Lower leg skin (tissue), 4 donors: ENCODE results near the gene HSD17B2. TPM values are rescaled to one million over a fixed set of nuclear protein-coding genes. Genes with fewer than 3 reads are reported as not detected.

Experiments
- DNase-seq, 2 donors: peaks; one replicate each; pipeline ENCODE4 v3.0.0-alpha.2; 2019; ENCODE audit warnings: low spot score in 2 of 2
- H3K4me3 ChIP-seq: fragments of 200-600 bp; sonication (generic); 2 replicates; pipeline ENCODE4 v1.5.1; 2017; ENCODE audit warnings: mild to moderate bottlenecking, low read depth; ENCODE audit not compliant: poor library complexity, severe bottlenecking
- CTCF ChIP-seq, 3 donors: fragments of 450-650 bp; IDR thresholded peaks; one replicate each; pipeline ENCODE4 v1.5.1; 2016; ENCODE audit warnings: antibody characterized with exemption in 3 of 3, mild to moderate bottlenecking in 3 of 3, moderate library complexity in 2 of 3
- POLR2A ChIP-seq, 2 donors: fragments of 450-650 bp; IDR thresholded peaks; one replicate each; pipeline ENCODE4 v1.6.1; 2016 to 2017; ENCODE audit warnings: antibody characterized with exemption in 2 of 2, mild to moderate bottlenecking in 1 of 2, moderate library complexity in 1 of 2
- WGBS, 2 donors: methylation state at CpG; one replicate each; pipeline ENCODE4 v1.1.5; 2018; 5-methylcytosine and 5-hydroxymethylcytosine counted together
- intact Hi-C: fragments of 100-400 bp; cut with DNase I; formaldehyde crosslinking; loops from one replicate; pipeline ENCODE4 v1.15.0; 2023; ENCODE audit warnings: low total_unique reads
- total RNA-seq, 4 donors: library from RNA; depleted of rRNA; stranded (reverse); fragments of >200 nt; gene quantifications; one replicate each; pipeline ENCODE4 v1.1.0, GENCODE V29; 2016

Gene HSD17B2
- total RNA-seq, 4 donors from 2014 or later: 3.0 to 6.0 (median 5.2) TPM; not detected in 1

GRCh38 chr16:81995651-81996050 is 39.4 kb upstream of the HSD17B2 start:
- H3K4me3 ChIP-seq: no peak overlapping the region
- DNase-seq: no peak
- no peak for TF ChIP-seq CTCF (IDR thresholded peaks at IDR 0.05)
- TF ChIP-seq POLR2A (IDR thresholded peaks at IDR 0.05): no peak
- intact Hi-C loops: no loop called here
- WGBS, 2 donors: 76 to 79% methylated on average over 3 of the region's 3 CpGs

- intact Hi-C loops: no loop called here
- no peak for TF ChIP-seq CTCF (IDR thresholded peaks at IDR 0.05)
- TF ChIP-seq POLR2A (IDR thresholded peaks at IDR 0.05): no peak
- no peak overlapping the region for H3K4me3 ChIP-seq
- 37 to 44% methylated on average over 11 of the region's 11 CpGs for WGBS, 2 donors
- no peak for DNase-seq
These were observed 38.2 kb upstream of the HSD17B2 start for GRCh38 chr16:81996664-81997509.

- TF ChIP-seq POLR2A (IDR thresholded peaks at IDR 0.05): no peak
- TF ChIP-seq CTCF (IDR thresholded peaks at IDR 0.05): no peak
- intact Hi-C loops: no loop called here
- no peak for DNase-seq
- no peak overlapping the region for H3K4me3 ChIP-seq
- 19 to 21% methylated on average over 2 of the region's 2 CpGs for WGBS, 2 donors
These were observed 37.3 kb upstream of the HSD17B2 start for GRCh38 chr16:81997738-81998137.

GRCh38 chr16:82002831-82003230 is 32.2 kb upstream of the HSD17B2 start:
- no peak overlapping the region for H3K4me3 ChIP-seq
- DNase-seq: no peak
- TF ChIP-seq CTCF (IDR thresholded peaks at IDR 0.05): no peak
- no peak for TF ChIP-seq POLR2A (IDR thresholded peaks at IDR 0.05)
- WGBS, 2 donors: 82 to 87% methylated on average over 3 of the region's 3 CpGs
- intact Hi-C loops: no loop called here

GRCh38 chr16:82004601-82005000 is 30.5 kb upstream of the HSD17B2 start:
- H3K4me3 ChIP-seq: no peak overlapping the region
- no peak for DNase-seq
- intact Hi-C loops: no loop called here
- WGBS, 2 donors: 76 to 78% methylated on average over 5 of the region's 5 CpGs
- no peak for TF ChIP-seq POLR2A (IDR thresholded peaks at IDR 0.05)
- no peak for TF ChIP-seq CTCF (IDR thresholded peaks at IDR 0.05)
